ENCODE results near the gene ALPP.
"Not testable (repeated sequence)": the region's sequence is repeated elsewhere in the genome, so short reads cannot be mapped to it uniquely, and the experiment has no call there.

ALPP gene

DNA sequence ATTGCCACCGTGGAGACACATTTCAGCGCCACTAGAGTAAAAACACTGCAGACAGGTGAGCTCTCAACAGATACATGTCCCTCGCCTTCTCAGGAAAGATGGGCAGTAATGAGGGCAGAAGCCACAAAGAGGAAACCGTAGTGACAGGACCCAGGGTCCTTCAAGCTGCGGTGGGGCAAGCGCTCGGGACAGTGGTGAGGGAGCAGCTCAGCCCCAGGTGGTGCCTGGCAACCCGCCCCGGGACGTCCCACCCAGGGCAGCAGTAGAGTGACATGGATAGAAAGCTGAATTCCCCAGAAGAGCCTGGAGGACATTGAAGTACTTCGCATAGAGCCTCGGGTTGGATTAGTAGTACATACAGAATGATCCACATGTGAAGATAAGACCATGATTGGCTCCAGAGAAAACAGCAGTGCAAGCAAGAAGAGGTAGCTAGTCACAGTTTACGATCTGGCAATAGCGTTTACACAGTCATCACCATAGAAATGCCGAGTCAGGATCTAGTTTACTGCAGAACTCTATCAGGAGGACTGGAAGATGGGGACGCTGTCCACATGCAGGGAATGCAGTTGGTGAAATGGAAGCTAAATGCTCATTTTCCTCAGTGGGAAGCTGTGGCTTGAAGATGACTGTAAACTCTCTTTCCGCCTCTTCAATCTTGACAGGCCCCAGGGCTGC, 37.4 kb upstream of the ALPP start:
- DNase-seq (ENCODE audit: low read depth), result no peak

DNA sequence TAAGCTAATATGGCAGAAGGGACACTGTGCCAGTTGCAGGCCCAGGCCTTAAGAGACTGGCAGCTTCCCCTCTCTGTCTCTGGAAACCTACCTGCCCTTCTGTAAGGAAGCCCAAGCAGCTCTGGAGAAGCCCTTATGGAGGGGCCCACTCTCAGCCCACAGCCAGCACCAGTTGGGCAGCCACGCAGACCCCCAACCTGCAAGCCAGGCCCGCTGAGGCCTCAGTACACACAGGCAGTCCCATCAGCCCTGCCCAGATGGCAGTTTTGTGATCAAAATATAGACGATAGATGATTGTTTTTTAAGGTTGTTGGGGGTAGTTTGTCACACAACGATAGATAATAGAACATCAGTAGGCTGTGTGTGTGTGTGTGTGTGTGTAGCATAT, 36.8 kb upstream of the ALPP start:
- DNase-seq (ENCODE audit: low read depth), result no peak

DNA sequence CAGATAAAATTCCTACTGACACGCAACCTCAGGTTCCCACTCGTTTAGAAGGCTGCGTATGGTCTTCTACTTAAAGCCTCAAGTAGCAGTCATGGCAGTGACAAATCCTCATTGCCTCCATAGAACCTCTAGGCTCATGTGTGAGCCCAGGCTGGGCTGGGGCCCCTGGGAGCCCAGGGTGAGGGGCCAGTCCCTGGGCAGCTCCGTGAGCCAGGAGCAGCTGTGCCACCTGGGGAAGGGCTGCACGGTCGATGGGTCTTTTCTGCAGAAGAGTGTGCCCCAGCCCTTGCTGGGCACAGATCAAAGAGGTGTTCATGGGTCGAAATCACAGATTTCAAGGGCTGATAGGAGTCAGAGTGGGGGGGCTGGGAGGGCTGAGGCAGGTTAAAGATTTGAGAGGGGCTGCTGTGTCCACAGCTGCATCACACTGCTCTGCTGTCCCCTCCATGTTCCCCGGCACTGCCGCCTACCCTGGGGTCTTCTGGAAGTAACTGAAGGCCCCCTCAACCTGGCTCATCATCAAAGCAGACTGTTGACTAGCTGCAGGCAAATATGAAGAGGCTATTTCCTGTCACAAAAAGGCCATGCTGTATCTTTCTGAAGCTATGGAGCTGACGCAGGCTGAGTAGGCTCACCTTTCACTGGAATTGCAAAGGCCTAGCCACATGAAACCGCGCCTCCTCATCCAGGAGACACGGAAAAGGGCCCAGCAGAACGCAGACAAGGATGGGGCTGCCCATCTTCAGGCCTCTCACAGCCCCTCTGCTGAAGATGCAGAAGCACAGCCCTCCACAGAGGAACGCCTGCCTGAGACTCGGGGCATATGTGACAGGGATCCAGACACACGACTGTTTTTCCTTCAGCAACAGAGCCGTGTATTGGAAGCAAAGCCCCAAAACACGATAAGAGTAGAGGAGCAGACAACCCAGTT, 35.7 kb upstream of the ALPP start:
- DNase-seq (ENCODE audit: low read depth), result no peak

DNA sequence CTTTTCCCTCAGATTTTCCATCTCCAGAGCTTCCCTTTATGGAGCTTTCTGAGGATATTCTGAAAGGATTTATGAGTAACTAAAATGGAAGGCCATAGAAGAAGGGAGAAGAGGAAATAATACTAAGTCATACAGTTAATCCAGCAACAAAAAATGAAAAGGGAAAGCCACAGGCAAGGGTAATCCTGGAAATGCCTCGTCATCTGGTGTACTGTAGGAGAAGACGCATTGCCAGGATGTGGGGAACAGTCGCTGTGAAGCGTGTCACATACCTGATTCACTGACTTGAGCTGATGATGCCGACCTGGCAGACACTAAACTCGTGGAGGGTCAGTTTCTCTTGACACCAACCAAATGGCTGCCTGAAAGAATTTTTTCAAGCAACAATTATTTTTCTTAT, 34.7 kb upstream of the ALPP start:
- DNase-seq (ENCODE audit: low read depth), result no peak

DNA sequence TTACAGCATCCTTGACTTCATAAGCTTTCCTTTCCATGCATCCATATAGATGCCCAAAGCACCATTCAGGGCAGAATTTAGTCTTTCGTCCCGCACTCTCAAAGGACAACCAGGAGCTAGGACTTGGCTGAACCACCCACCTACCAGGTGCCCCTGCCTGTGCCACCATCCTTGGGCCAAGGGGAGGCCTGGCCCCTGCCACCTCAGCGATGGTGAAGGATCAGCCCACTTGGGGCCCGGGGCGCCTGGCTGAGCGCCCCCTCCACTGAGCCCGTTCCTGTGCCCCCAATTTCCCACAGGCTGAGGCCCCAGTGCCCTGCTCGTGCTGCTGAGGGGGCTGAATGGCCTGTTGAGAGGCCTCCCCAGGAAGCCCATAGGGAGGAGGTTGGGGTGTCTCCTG, 33.3 kb upstream of the ALPP start:
- DNase-seq (ENCODE audit: low read depth), result no peak

DNA sequence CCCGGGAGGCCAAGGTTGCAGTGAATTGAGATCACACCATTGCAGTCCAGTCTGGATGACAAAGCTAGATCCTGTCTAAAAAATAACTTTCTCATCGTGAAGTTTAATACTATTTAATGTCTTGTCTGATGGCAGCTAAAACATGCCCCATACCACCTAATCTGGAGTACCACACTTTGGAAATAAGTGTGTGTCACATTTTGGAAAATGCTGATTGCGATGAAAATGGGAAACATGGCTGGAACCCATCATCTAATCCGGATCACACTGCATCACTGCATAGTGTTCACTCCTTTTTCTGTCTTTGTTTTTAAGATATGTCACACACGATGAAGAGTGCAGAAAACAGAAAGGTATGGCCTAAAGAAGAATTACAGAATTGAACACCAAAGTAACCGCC, 31.2 kb upstream of the ALPP start:
- no peak for DNase-seq (ENCODE audit: low read depth)

DNA sequence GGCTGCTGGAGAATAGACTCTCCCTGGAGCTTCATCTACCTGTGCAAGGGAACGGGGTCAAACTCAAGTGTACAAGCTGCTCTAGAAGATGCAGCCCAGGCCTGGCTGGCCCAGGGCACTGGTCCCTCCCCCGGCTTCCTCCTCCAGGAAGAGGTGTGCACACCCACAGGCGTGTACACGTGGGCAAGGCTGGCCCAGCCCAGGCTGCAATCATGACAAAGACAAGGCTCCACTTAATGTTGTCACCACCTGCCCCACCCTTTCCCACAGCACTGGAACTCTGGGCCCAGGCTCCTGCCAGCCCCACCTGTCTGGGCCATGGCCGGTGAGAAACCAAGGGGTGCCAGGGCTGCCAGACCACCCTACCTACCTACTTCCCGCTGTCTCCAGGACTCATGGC, 29.6 kb upstream of the ALPP start:
- no peak for DNase-seq (ENCODE audit: low read depth)

DNA sequence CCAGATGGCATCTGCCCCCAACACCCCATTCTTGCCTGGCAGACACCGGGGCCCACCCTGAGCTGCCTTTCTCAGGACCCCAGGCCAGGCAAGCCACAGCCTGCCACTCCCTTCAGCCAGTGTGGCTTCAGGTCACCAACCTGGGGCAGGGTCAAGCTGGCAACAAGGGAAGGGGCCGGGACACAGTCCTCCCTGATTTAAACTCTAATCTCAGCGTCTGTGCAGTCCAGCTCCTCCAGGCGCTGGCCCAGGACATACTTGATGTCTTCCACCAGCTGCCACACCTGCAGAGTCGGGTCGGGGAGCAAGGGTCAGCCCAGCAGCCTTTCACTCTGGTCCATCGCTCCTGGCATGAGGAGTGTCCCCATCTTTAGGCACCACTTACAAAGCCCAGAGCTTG, 29.0 kb upstream of the ALPP start:
- no peak for DNase-seq (ENCODE audit: low read depth)

DNA sequence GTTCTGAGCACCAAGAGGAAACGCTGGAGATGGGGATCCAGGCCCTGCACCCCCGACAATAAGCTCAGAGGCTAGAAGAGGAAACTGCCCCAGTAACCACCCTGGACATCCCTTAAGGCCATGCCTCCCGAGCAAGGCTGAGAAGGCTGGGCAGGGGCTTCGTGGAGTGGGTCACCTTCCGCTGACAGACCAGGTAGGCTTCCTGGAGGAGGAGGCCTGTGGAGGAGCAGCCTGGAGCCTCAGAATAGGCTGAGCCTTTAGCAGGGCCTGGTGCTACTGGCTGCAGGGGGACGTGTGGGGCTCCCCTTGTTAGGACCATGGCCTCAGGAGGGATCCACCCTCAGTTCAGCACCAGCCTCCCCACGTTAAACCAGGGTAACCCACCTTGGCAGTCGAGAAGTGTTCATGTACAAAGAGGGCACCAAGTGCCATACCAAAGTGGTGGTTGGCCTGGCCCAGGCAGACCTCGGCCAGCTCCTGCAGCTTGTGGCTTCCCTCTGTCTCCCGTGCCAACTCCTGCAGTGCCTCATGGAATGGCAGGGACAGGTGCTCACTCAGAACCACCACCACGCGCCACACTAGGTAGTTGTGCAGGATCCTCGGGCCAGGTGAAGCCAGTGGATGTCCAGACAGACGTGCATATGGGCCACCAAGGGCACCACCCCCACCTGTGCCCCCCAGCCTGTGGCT, 28.5 kb upstream of the ALPP start:
- DNase-seq (ENCODE audit: low read depth), result no peak

DNA sequence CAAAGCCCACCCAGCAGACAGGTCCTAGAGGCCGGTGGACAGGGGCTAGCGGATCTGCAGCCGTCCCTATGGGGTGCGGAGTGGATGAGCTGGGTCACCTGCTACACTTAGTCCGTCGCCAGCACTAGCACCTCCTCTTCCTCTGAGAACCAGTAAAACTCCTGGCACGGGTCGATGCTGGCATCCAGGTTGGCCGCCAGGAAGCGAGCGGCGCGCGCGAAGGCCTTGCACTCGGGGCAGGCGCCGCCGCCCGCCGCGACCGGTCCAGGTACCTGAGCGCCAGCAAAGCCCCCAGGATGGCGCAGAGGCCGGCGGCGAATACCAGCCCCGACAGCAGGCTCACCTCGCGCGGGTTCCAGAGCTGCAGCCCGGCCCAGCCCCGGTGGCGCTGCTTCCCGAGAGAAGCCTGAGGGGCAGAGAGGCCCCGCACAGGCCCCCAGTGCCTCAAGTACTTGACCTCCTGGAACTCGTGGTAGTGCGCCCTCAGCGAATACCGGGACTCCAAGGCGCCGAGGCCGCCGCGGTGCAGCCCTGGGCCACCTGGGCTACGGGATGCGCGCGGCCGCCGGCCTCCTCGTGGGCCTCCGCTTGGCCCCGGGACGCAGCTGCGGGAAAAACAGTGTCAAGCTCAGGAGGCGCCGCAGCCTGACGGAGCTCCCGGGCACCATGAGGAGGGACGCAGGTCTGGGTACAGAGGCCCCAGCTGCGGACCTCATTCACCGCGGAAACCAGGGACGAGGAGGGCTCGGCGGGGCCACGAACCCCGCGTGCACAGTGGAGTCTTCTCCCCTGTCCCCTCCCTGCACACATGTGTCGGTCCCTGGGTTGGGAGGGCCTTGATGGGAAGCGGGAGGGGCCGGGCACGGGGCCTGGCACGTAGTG, 27.5 kb upstream of the ALPP start:
- no peak for DNase-seq (ENCODE audit: low read depth)

DNA sequence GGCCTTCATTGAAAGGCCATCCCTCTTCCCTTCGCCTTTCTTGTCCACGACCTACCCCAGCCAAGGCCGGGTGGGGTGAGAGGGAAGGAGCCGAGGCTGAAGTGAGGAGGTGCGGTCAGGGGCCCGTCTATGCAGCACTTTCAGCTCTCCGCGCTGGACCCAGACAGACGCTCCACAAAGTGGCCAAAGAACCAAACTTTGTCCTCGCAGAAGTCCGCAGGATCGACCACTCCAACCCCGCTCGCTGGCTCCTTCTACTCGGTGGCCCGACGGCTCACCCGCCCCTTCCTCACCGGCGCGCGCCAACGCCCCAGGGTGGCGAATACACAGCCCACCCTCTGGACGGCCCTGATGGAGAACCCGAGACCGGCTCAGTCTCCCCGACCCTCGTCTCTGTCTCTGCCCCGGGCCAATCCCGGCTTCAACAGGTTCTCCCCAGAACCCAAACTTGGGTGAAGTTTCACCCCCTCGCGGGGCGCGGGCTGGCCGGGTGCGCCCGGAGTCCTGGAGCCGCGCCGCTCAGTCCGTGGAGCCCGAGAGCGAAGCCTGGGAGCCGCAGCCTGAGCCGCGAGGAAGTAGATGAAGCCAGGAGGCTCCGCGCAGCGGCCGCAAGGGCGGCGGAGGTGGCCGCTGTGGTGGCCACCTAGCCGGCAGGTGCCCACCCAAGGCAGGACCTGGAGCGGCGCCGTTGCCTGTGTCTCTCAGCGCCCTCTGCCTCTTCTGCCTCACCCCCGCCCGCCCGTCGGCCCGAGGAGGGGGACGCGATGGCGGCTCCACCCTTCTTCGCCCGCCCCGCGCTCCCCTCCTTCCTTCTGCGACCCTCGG, 26.7 kb upstream of the ALPP start:
- no peak for DNase-seq (ENCODE audit: low read depth)

DNA sequence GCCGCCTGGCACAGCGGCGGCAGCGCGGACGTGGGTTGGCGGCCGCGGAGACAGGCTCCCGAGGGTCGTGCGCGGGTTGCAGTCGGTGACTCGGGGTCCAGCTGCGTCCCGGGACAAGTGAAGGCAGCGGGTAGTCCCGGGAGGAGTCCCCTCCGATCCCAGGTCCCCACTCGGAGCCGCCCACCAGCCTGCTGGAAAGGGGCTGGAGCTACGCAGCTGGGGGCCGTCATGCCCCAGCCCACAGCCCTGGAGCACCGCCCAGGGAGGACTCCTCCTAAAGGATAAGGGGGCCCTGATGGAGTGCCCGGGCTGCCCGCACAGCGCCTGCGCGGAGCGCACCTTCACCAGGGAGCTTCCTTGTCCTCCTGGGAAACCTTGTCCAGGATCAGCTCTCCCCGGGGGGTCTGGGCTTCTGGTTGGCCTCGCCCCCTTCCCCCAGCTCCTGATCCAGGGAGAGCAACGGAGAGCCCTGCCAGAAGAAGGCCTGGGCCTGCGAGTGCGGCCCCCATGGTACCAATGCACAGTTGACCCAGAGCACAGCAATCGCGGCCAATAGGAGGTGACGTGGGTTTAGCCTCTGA, 25.9 kb upstream of the ALPP start:
- DNase-seq (ENCODE audit: low read depth), result no peak

DNA sequence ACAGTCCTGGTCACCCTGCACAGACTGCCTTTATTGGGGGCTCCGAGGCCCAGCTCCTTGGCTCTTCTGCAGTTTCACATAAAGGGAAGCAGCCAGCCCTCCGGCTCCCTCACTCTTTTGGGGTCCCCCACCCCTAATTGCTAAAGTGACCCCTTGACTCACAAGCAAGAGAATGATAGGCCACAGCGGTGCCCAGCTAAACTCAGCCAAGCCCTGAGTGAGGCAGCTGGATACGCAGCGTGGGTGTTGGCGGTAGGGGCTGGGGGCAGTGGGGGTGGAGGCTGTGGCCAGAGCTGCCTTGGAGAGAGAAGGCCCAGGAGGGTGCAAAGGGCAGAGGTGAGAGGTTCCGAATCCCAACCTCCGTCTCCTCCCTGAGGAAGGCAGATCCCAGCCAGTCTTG, 25.5 kb upstream of the ALPP start:
- no peak for DNase-seq (ENCODE audit: low read depth)

DNA sequence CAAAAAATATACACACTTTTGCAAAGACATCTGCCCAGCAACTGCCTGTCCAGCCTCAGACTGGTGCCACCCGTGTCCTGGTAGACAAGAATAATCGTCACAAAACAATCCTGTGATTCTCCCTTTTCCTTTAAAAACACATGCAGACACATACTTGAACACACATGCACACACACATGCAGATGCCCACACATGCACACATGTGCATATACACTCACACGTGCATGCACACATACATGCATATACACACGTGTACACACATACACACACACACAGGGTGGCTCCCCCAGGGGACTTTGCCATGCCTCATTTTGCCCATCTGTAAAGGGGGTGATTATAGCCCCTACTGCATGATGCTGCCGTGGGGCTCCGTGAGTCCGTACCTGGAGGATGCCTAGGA, 24.9 kb upstream of the ALPP start:
- DNase-seq (ENCODE audit: low read depth), result no peak

DNA sequence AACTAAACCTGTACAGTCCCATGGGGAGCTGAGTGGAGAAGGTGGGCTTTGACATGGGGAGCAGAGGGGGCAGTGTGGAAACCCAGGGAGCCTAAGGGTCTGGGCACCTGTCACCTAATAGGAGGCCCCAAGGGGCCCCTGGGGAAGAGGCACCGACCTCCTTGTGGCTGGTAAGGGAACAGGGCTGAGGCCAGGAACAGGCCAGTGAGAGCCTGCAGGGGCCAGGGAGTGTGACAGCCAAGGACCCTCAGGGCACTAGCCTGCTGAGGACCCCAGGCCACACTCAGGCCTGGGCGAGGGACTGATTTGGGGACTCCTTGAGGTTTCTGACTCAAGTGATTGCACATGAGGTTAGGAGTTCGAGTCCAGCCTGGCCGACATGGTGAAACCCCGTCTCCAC, 24.5 kb upstream of the ALPP start:
- no peak for DNase-seq (ENCODE audit: low read depth)

DNA sequence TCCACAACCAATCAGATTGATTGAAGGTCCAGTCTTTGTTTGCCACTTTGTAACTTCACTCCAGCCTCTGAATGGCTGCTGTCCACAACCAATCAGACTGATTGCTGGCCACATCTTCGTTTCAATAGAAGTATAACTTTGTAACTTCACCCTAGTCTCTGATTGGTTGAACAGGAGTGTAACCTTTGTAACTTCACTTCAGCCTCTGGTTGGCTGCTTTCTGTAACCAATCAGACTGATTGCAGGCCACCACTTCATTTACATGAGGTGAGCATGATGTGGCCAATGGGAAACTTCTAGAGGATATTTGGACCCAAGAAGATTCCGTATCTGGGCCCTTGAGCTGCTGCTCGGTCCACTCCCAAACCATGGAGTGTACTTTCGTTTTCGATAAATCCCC, 16.9 kb upstream of the ALPP start:
- no peak for DNase-seq (ENCODE audit: low read depth)

DNA sequence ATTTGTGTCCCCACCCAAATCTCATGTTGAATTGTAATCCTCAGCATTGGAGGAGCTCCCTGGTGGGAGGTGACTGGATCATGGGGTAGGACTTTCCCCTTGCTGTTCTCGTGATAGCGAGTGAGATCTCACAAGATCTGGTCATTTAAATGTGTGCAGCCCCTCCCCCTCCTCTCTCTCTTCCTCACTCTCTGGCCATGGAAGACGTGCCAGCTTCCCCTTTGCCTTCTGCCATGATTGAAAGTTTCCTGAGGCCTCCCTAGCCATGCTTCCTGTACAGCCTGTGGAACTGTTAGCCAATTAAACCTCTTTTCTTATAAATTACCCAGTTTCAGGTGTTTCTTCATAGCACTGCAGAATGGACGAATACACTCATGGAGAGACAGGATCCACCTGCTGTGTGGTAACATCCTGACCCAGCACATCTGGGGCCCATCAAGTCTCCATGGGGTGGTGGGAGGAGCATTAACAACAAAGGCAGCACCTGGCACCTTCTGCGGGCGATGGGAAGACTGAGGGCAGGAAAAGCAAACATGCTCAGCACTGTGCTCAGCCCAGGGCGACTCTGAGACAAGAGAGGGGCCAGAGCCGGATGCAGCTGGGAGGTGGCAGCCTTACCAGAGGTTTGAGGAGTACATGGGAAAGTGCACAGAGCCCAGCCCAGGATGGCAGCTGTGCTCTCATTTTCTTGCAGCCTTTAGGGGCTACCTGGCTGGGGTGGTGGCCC, 16.2 kb upstream of the ALPP start:
- no peak for DNase-seq (ENCODE audit: low read depth)

DNA sequence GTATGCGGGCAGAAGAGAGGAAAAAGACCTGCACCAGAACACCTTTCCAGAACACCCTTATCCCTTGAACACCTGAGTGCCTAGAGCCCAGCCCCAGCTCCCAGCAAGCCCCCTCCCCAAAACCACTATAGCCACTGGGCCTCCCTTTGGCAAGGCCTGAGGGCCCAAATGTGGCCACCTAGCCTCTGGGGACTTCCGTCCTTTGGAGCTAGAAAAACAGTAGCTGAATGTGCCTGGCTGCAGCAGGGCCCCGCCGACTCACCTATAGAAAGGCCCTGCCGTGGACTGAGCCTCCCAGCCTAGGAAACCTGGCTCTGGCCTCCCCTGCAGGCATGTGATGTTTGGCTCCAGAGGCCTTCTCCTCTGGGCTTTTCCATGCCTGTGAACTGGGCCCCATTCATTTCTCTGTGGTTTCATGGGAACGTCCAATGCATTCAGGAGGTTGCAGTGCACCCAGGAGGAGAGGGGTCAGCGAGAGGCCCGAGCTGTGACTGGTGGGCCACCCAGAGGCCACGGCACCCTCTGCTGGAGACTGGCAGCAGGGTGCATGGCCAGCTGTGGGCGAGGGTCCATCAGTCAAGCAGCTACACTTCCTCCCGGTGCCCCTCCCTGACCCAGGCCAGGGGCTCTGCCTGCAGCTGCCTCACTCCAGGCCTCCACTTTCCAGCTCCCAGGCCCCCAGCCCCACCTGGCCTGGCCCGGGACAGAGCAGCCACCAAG, 15.3 kb upstream of the ALPP start:
- DNase-seq (ENCODE audit: low read depth), result not testable (repeated sequence)

Data from stimulated activated CD8-positive, alpha-beta memory T cell treated with anti-CD3 and anti-CD28 coated beads, Interleukin-15, amount 100 ng/mL, for 24 hours (primary cell).